HG02970 (cell line): ENCODE results near the gene NELL1.

Experiments
- ATAC-seq: cut with Tn5 transposase; IDR thresholded peaks from one replicate; pipeline ENCODE4 v1.9.1; 2021; ENCODE audit warnings: mild to moderate bottlenecking, moderate library complexity, moderate number of reproducible peaks; ENCODE audit not compliant: unreplicated experiment, low FRiP score

The NELL1 gene

DNA sequence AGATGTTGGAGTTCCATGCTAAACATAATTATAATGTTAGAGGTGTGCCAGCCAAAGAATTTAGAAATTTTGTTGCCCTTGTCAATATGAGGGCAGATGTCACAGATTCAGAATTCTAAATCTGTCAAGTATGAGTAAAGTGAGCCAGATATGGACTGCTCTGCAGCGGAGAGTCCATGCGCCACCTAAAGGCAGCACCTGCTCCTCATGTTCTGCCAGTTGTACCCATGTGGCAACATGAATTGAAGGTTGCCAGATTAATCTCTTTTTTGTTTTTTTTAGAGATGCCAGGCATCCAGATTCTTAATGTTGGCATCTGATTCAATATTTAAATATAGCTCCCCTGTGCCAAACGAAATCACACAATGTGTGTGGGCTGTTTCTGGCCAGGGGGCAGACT lies 844.9 kb downstream of the NELL1 start:
- no peak for ATAC-seq

DNA sequence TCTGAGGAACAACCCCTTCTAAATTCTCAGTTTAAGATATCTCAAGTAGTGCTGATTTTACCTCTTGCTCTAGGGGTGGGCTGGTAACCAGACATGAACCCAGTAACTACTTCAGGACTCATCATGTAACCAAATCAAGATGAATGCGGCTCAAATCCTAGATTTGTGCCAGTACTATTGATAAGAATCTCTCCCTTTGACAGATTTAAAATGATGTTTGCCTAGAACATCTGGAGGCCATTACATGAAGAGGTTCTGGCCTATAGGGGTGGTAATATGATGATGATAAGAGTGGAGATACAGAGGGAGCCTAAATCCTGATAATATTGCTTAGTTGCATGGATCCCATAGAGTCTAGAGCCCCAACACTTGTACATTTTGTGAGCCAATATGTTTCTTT lies 850.9 kb downstream of the NELL1 start:
- ATAC-seq, result no peak

DNA sequence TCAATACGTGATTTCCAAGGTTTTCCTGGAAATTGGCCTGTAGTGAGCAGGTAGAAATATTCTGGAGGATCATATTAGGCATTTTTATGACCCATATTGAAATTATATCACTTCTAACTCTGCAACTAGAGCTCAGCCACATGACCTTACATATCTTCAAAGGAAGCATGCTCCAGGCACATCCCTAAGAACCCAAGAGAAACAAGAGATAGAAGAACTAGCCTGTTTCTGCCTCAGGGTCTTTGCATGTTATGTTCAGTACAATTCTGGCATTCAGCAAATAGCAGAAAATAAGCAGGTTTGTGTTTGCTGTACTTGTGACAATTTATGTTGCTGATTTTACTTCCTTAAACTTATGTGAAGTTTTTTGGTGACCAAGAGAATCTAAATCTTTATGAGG lies 859.8 kb downstream of the NELL1 start:
- ATAC-seq, result no peak

DNA sequence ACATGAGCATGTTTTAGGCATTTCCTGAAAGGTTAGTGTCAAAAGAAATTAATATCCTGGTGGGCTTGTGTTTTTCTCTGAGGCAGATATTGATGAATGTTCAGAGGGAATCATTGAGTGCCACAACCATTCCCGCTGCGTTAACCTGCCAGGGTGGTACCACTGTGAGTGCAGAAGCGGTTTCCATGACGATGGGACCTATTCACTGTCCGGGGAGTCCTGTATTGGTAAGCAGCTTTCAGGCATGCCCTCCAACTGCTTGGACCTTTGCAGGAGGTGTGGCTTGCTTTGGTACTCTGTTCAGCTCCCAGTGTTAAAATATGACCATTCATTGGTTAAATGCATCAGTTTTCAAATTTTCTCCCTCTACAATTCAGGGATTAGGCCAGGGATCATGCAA lies 864.9 kb downstream of the NELL1 start:
- ATAC-seq, result no peak

DNA sequence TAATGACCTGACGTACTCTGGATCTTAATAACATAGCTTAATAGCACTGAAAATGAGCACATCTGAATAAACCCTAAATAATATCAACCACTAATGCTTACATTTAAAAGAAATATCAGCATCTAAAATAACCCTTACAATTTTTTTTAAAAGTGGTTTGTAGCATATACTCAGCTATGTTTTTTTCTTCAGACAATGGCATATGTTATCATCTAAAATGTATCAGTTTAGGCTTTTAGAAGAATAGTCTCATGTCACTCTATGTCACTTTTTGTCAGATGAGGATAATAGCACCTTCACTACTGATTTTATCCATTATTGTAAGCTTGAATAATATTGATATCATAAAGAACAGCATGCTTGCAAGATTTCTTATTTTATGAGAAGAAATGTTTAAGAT lies 868.6 kb downstream of the NELL1 start:
- no peak for ATAC-seq

DNA sequence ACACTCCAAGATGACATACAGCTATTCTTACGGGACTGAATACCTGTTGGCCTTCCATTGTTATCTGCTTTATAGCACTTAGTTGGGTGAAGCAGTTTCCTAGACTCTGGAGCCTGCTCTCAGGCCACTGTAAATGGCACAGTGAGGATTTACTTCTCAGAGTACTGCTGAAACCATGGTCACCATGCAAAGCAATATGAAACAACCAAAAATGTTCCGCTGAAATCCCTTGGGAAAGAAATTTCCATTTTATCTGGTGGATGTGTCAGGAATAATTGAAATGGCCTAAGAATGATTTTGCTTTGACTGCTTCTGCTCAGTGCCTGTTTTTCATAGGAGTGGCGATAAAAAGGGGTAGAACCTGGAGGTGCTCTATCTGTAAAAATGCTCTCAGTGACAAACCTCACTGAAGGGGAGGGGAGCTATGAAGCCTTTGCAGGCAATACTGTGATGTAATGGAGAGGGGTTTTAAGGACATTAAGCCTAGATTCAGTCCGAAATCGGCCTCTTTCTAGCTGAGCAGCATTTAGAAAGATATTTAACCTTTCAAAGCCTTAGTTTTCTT lies 871.9 kb downstream of the NELL1 start:
- ATAC-seq, result no peak

DNA sequence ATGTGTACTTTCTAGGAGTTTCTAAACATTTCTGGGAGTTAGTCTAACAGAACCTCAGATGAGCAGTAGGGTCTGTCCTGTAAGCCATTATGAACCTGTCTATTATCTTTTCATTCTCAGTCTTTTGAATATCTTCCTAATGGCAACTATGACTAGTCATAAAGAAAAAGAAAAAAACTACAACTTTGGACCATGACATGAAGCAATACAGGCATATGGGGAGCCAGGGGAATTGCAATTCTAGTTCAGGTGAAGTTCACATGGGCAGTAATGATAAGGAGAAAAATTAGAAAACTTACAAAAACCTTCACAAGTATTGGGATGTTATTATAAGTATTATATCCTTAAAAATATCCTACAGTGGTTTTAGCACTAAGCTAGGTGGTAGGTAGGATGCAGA lies 874.5 kb downstream of the NELL1 start:
- no peak for ATAC-seq

DNA sequence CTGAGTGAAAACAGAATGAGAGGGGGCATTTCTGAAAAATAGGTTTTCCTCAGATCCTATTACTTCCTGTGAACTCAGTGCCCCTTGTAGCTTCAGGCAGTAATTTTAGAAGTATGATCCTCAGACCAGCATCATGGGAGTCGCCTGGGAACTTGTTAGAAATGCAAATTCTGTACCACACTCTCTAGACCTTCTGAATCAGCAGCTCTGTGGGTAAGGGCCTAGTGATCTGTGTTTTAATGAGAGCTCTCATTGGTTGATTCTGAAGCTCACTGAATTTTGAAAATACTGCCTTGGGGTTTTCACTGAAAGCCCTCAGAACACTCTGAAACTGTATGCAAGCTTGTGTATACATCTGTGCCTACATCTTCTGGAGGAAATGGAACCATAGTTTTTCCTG lies 876.3 kb downstream of the NELL1 start:
- ATAC-seq, result no peak

DNA sequence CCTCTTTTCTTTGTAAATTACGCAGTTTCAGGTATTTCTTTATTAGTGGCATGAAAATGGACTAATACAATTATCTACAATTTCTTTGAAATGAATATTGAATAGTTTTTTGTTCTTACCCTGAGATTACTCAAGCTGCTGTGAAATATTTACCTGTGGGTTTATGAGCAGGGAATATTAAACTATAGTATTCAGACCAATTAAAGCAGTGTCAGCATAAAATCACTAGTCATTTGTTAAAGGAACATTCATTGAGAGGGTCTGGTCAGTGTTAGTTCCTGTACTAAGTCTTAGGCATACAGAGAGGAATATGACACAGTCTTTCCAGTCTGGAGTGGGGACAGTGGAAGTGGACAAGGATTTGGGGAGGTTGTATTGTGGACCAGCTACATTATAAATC lies 877.3 kb downstream of the NELL1 start:
- ATAC-seq, result no peak

DNA sequence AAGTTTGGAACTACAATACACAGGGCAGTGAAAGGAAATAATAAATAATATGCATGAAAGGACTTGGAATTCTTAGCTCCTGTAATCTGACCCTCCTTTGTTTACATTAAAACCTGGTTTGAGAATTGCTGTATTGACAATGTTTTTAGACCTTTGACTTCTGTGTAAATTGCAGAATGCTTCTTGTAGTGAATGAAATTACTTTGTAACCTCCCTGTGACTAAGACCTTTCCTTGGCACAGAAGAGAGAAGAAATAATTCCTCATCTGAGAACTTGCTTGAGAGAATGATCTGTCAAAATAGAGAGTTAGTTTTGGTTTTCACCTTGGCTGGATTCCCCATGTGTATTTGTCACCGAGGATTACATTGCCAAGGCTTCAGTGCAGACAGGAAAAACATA lies 883.5 kb downstream of the NELL1 start:
- no peak for ATAC-seq

DNA sequence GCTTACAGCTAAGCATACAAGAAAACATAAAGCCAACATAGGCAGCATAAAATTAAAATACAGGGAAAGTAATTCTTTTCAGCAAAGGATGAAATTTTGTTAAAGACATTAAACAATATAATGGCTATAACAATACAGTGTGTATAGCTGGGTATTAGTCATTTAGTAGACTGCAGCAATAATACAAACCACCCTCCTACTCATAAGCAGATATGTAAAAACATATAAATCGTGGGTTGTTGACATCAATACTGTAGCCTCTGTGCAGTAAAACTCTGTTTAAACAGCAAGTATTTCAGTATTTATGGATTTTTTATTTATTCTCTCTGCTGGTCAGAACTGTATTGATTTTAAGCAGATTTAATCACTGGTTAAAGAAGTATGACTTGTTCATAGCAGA lies 884.4 kb downstream of the NELL1 start:
- no peak for ATAC-seq

DNA sequence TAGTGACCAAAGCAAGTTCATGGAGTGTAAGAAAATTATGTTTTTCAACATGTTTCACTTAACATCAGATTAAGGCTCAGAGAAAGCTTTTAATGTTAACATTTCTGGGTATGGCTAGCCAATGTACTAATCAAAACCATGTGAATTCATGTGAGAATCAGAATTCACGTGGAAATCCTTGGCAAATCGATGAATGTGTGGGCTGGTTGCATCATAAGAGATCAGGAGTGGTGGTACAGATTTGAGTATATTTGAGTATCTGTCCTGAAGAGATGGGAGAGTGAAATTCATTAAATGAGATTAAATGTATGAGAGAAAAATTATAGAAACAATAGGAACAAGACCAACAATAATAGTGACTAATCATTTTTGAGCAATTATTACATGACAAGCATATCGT lies 884.9 kb downstream of the NELL1 start:
- ATAC-seq, result no peak

DNA sequence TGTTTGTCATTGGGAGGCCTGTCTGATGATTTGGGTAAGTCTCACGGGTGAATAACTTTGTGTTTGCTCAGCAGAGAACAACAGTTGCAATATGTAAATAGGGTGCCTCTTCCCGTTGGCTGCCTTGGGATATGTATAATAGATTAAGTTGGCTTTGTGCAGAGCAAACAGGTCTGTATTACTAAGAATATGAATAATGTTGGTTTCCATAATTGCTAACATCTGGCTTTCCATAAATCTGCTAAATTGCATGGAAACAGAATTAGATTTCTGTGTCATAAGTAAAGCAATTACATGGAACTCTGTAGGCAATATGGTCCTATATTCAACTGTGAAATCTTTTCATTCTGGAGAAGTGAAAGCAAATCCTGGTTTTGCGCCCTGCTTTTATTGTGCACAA lies 887.5 kb downstream of the NELL1 start:
- ATAC-seq, result no peak

DNA sequence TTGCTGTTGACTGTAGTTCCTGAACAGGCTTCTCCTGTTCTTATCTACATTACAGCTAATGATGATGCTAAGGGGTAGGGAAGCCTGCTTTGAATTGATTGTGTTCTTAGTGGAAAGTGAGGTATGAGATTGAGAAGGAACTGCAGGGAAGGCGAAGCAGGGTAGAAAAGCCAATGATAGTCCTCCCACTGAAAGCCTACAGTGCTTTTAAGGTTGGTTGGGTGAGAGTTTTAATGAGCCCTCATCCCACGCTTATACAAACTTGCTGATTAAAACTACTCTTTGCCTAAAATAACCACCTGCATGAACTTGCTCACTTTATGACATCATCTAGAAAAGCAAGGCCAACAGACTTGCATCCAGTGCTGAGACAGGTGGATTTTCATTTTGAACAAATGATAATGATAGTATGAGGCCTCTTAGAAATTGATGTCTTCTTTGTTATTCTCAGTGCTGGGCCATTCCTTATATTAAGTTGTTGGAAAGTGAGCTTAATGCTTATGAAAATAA lies 891.1 kb downstream of the NELL1 start:
- no peak for ATAC-seq

DNA sequence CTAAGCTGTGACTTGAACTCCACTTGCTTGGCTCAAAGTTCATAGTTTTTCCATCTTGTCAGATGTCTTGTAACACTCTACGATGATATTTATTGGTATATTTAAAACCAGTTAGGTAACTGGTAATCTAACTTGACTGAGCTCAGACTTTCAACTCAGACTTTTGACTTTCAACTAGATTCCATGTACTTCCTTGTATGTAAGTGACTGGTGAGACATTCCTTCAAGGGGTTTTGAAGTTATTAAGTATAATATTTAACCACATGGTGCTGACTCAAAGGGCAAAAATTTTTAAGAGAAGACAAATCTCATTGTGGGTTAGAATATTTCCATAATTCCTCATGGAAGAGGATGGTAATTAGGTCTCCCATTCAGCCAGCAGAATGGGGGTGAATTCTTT lies 892.2 kb downstream of the NELL1 start:
- ATAC-seq, result no peak

DNA sequence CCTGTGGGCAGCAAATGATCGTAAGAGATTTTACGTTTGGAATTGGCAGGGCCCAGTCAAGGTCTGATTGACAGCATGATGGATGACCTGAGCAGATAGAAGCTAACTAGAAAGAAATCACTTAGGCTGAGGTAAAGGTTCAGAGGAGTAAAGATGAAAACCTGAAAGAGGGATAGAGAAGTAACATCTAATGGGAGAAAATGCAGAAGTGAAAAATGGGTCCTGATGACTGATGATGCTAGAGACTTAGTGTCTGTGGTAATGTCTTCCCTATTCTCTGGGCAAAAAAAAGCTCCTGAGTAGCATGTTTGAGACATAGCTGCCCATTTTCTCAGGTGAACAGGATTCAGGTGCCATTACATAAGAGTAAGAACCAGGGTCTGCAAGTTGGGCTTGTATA lies 894.7 kb downstream of the NELL1 start:
- no peak for ATAC-seq

DNA sequence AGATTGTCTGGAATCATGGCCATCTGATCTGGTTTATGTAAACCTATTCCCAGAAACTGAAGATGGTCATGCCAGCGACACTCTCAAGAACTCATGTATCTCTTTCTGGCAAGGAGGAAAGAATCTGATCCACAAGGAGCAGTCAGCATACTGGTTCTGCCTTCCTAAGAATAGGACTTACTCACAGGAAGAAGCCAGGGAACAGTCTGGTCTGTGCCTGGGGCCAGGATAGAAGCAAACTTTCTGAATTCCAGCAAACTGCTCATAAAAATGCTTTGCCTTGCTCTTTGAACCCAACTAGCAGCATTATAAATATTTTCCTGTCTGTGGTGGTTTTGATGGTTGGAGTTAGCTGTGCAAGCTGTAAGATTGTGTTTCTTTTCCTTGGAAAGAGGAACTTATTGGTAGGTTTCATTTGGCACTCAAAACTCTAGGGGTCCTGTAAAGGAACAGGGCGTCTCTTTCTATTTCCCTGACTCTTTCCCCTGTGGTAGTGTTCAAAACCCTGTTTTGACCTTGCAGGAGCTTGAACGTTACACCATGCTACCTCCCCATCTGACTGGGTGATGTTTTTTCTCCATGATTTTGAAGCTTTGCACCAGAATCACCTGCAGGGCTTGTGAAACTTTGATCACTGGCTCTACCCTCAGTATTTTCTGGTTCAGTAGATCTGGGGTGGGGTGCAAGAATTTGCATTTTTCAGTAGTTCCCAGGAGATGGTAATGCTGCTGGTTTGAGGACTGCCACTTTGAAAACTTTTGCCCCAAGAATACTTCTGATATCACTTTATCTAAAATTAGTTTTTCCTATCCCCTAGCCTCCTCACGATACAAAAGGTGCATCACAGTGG lies 895.7 kb downstream of the NELL1 start:
- no peak for ATAC-seq

DNA sequence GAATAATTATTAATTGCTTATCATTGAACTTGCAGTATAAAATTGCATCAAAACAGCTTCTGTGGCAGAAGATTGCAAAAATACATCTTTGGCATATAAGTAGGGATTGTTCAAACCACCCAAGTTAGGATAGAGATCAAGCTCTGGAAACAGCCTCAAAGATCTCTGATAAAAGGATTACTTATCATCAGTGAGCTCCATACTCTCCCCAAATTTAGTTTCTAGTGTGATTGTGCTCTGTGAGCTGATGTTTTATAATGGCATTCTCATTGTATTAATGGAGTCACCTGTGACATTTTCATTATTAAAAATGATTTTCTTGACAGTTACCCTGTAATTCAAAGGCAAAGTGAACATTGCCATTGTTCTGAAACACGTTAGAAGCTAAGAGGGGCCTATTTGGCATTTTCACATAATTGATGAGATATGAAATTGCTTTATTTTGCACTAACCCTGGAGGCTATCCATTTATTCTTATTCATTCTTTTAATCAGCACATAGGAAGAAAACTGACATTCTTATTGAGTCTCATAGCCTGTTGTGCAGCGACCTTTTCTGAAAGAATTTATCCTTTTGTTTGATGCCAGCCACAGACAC lies 897.2 kb downstream of the NELL1 start:
- no peak for ATAC-seq

DNA sequence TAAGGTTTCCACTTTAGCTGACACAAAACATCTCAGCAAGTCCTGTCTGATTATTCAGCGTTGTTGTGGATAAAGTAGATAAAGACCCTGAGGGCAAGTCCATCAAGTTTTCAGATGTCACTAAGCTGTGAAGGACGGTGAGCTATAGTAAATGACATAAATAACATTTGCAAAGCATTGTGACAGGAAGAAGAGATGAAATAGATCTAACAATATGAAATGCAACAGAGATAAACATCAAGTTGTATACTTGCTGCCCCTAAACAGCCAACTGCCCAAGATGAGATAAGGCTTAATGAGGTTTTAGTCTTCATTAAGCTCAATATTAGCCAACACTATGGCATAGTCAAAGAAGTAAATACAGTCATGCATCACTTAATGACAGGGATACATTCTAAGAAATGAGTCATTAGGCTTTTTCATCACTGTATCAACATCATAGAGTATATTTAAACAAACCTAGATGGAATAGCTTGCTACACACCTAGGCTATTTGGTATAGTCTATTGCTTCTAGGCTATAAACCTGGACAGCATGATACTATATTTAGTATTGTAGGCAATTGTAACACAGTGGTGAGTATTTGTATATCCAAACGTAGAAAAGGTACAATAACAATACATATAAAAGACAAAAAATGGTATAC lies 898.4 kb downstream of the NELL1 start:
- no peak for ATAC-seq

DNA sequence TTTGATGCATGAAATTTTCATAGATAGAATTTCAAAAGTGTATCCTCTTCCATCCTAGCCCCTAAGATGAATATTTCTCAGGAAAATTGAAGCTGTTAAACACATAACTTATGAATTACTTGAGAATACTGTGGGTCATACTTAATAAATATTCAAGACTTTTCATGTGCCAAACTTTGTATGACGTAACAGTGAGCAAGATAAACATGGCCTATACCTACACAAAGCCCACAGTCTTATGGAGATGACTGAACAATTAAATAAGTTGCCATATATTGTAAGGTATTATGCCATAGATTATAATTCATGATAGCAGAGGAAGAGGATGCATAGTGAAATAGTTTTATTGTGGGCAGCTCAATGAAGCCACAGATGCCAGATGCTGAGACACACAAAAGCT lies 902.8 kb downstream of the NELL1 start:
- ATAC-seq, result no peak

DNA sequence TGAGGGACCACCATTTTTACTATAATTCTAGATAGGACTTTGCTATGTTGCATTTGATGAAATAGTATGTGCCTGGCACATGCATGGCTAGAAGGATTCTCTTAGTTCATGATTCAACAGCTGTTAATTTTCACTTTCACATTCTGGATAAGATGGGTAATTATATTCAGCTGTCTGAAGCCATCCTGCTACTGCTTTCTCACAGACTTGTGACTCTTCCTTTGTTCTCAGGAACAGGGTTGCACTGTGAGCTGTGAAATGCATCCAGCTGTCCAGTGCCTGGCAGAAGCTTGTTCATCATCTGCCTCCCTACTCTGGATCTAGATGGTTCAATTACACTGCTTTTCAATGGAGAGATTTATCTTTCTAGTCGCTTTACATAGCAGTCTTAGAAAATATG lies 913.4 kb downstream of the NELL1 start:
- ATAC-seq, result no peak
